Activated naive CD8-positive, alpha-beta T cell treated with anti-CD3 and anti-CD28 coated beads for 36 hours (primary cell): Measurements from ENCODE around the gene COL16A1. TPM values are rescaled to one million over a fixed set of nuclear protein-coding genes. Genes with fewer than 3 reads are reported as not detected.

Experiments
- DNase-seq: peaks from one replicate; pipeline ENCODE4 v3.0.0; 2021
- H3K27ac Mint-ChIP-seq: one replicate; pipeline ENCODE4 v1.8.0; 2022; ENCODE audit warnings: mild to moderate bottlenecking, moderate library complexity, mixed read lengths
- H3K27me3 Mint-ChIP-seq: one replicate; pipeline ENCODE4 v1.8.0; 2022; ENCODE audit warnings: mild to moderate bottlenecking, mixed read lengths
- H3K36me3 Mint-ChIP-seq: one replicate; pipeline ENCODE4 v1.8.0; 2021; ENCODE audit warnings: mild to moderate bottlenecking, mixed read lengths
- H3K4me1 Mint-ChIP-seq: one replicate; pipeline ENCODE4 v1.8.0; 2021; ENCODE audit warnings: mixed read lengths
- H3K4me3 Mint-ChIP-seq: one replicate; pipeline ENCODE4 v1.8.0; 2022; ENCODE audit warnings: mild to moderate bottlenecking, moderate library complexity, mixed read lengths
- H3K9me3 Mint-ChIP-seq: one replicate; pipeline ENCODE4 v1.8.0; 2022; ENCODE audit warnings: mixed read lengths
- total RNA-seq, 2 experiments: library from RNA; stranded (reverse); gene quantifications; one replicate each; pipeline ENCODE4 v1.2.3, GENCODE V29; 2021

Gene COL16A1
- total RNA-seq, 2 experiments from 2014 or later: 0.36 to 0.93 TPM

GRCh38 chr1:31628931-31629556 is 74.8 kb downstream of the COL16A1 start:
- peaks cover 5% of the 10 kb centered on the region for H3K36me3 Mint-ChIP-seq
- H3K27me3 Mint-ChIP-seq: no peaks in the 10 kb centered on the region
- no peaks in the 10 kb centered on the region for H3K9me3 Mint-ChIP-seq
- peaks cover 3% of the 10 kb centered on the region for H3K4me1 Mint-ChIP-seq
- H3K27ac Mint-ChIP-seq: no peak overlapping the region
- H3K4me3 Mint-ChIP-seq: no peak overlapping the region
- no peak for DNase-seq

- H3K27me3 Mint-ChIP-seq: no peaks in the 10 kb centered on the region
- peaks cover 3% of the 10 kb centered on the region for H3K4me1 Mint-ChIP-seq
- H3K4me3 Mint-ChIP-seq: no peak overlapping the region
- no peak for DNase-seq
- peaks cover 5% of the 10 kb centered on the region for H3K36me3 Mint-ChIP-seq
- no peak overlapping the region for H3K27ac Mint-ChIP-seq
- H3K9me3 Mint-ChIP-seq: no peaks in the 10 kb centered on the region
Observed at GRCh38 chr1:31627930-31628559, 75.8 kb downstream of the COL16A1 start.

- Mint-ChIP-seq H3K4me3 (no peak overlapping the region), H3K27ac (peak overlapping the region; percentile 38), H3K9me3 (no peaks in the 10 kb centered on the region), H3K27me3 (no peaks in the 10 kb centered on the region), H3K36me3 (peaks cover 5% of the 10 kb centered on the region), H3K4me1 (peaks cover 3% of the 10 kb centered on the region)
- no peak for DNase-seq
Observed at GRCh38 chr1:31627301-31627929, 76.4 kb downstream of the COL16A1 start.

GRCh38 chr1:31626223-31627207 is 77.3 kb downstream of the COL16A1 start:
- no peaks in the 10 kb centered on the region for H3K27me3 Mint-ChIP-seq
- H3K27ac Mint-ChIP-seq: peak overlapping the region; percentile 38
- peaks cover 4% of the 10 kb centered on the region for H3K36me3 Mint-ChIP-seq
- H3K9me3 Mint-ChIP-seq: no peaks in the 10 kb centered on the region
- no peak for DNase-seq
- peaks cover 3% of the 10 kb centered on the region for H3K4me1 Mint-ChIP-seq
- H3K4me3 Mint-ChIP-seq: no peak overlapping the region

- no peaks in the 10 kb centered on the region for H3K27me3 Mint-ChIP-seq
- peaks cover 3% of the 10 kb centered on the region for H3K4me1 Mint-ChIP-seq
- no peak overlapping the region for H3K4me3 Mint-ChIP-seq
- no peaks in the 10 kb centered on the region for H3K9me3 Mint-ChIP-seq
- H3K36me3 Mint-ChIP-seq: peaks cover 4% of the 10 kb centered on the region
- no peak overlapping the region for H3K27ac Mint-ChIP-seq
- DNase-seq: no peak
Observed at GRCh38 chr1:31625561-31626222, 78.1 kb downstream of the COL16A1 start.

- Mint-ChIP-seq H3K27me3 (no peaks in the 10 kb centered on the region), H3K36me3 (peaks cover 4% of the 10 kb centered on the region), H3K27ac (no peak overlapping the region), H3K4me3 (no peak overlapping the region), H3K4me1 (peaks cover 3% of the 10 kb centered on the region), H3K9me3 (no peaks in the 10 kb centered on the region)
- DNase-seq: no peak
Observed at GRCh38 chr1:31624731-31625514, 78.9 kb downstream of the COL16A1 start.

GRCh38 chr1:31624309-31624708 is 79.5 kb downstream of the COL16A1 start:
- Mint-ChIP-seq H3K9me3 (no peaks in the 10 kb centered on the region), H3K4me1 (peaks cover 3% of the 10 kb centered on the region), H3K4me3 (no peak overlapping the region), H3K36me3 (peaks cover 4% of the 10 kb centered on the region), H3K27ac (no peak overlapping the region), H3K27me3 (peaks cover under 1% of the 10 kb centered on the region)
- no peak for DNase-seq

- Mint-ChIP-seq H3K4me1 (peaks cover 3% of the 10 kb centered on the region), H3K36me3 (peaks cover 4% of the 10 kb centered on the region), H3K27ac (no peak overlapping the region), H3K27me3 (peaks cover 10% of the 10 kb centered on the region), H3K9me3 (no peaks in the 10 kb centered on the region), H3K4me3 (no peak overlapping the region)
- DNase-seq: no peak
Observed at GRCh38 chr1:31623365-31623764, 80.5 kb downstream of the COL16A1 start.

- Mint-ChIP-seq H3K27me3 (peaks cover 16% of the 10 kb centered on the region), H3K4me1 (peaks cover 5% of the 10 kb centered on the region), H3K9me3 (no peaks in the 10 kb centered on the region), H3K36me3 (peaks cover 4% of the 10 kb centered on the region), H3K27ac (no peak overlapping the region), H3K4me3 (no peak overlapping the region)
- DNase-seq: no peak
Observed at GRCh38 chr1:31621847-31622730, 81.7 kb downstream of the COL16A1 start.

- H3K27ac Mint-ChIP-seq: no peak overlapping the region
- no peaks in the 10 kb centered on the region for H3K9me3 Mint-ChIP-seq
- DNase-seq: no peak
- peaks cover 23% of the 10 kb centered on the region for H3K27me3 Mint-ChIP-seq
- H3K4me3 Mint-ChIP-seq: no peak overlapping the region
- no peaks in the 10 kb centered on the region for H3K36me3 Mint-ChIP-seq
- peaks cover 5% of the 10 kb centered on the region for H3K4me1 Mint-ChIP-seq
Observed at GRCh38 chr1:31621498-31621820, 82.4 kb downstream of the COL16A1 start.

GRCh38 chr1:31620631-31621497 is 83.0 kb downstream of the COL16A1 start:
- Mint-ChIP-seq H3K9me3 (no peaks in the 10 kb centered on the region), H3K36me3 (no peaks in the 10 kb centered on the region), H3K4me1 (peaks cover 5% of the 10 kb centered on the region), H3K4me3 (no peak overlapping the region), H3K27ac (no peak overlapping the region), H3K27me3 (peaks cover 29% of the 10 kb centered on the region)
- DNase-seq: no peak

- no peaks in the 10 kb centered on the region for H3K36me3 Mint-ChIP-seq
- H3K4me3 Mint-ChIP-seq: no peak overlapping the region
- no peak overlapping the region for H3K27ac Mint-ChIP-seq
- H3K9me3 Mint-ChIP-seq: no peaks in the 10 kb centered on the region
- DNase-seq: no peak
- peaks cover 3% of the 10 kb centered on the region for H3K4me1 Mint-ChIP-seq
- H3K27me3 Mint-ChIP-seq: peaks cover 33% of the 10 kb centered on the region
Observed at GRCh38 chr1:31618916-31619846, 84.6 kb downstream of the COL16A1 start.
